HepG2 (cell line): ENCODE data around the gene MIGA2. TPM values are rescaled to one million over a fixed set of nuclear protein-coding genes. Genes with fewer than 3 reads are reported as not detected.

ENCODE experiments used
- ARID3A ChIP-seq: IDR thresholded peaks from 2 replicates; pipeline ENCODE4 v1.6.1; 2012; ENCODE audit warnings: low read depth, low read length, improper control_type of control experiment
- ARNT2 ChIP-seq: sonication (generic); formaldehyde crosslinking; IDR thresholded peaks from 2 replicates; pipeline ENCODE4 v1.8.0; 2022; ENCODE audit warnings: mild to moderate bottlenecking, low read depth, missing genetic modification reagents, moderate library complexity
- HNRNPK ChIP-seq: fragments of 200-400 bp; formaldehyde crosslinking; IDR thresholded peaks from 2 replicates; pipeline ENCODE4 v1.6.1; 2018; ENCODE audit warnings: low read length, low read depth, moderate library complexity, mild to moderate bottlenecking; ENCODE audit not compliant: poor library complexity, severe bottlenecking
- HOXD1 ChIP-seq: sonication (generic); formaldehyde crosslinking; IDR thresholded peaks from 2 replicates; pipeline ENCODE4 v1.5.0; 2020; ENCODE audit warnings: missing genetic modification reagents
- KDM2A ChIP-seq: sonication (generic); formaldehyde crosslinking; IDR thresholded peaks from 2 replicates; pipeline ENCODE4 v1.4.0; 2020; ENCODE audit warnings: low read depth, missing genetic modification reagents, borderline replicate concordance
- KLF13 ChIP-seq: sonication (generic); formaldehyde crosslinking; IDR thresholded peaks from 2 replicates; pipeline ENCODE4 v1.4.0; 2020; ENCODE audit warnings: mild to moderate bottlenecking, missing genetic modification reagents
- MAX ChIP-seq: IDR thresholded peaks from 2 replicates; pipeline ENCODE4 v1.6.1; 2012; ENCODE audit warnings: inconsistent platforms
- PITX1 ChIP-seq: sonication (generic); formaldehyde crosslinking; IDR thresholded peaks from 2 replicates; pipeline ENCODE4 v1.5.1; 2020; ENCODE audit warnings: mild to moderate bottlenecking, missing genetic modification reagents
- RARG ChIP-seq: sonication (generic); formaldehyde crosslinking; IDR thresholded peaks from 2 replicates; pipeline ENCODE4 v1.4.0; 2020; ENCODE audit warnings: low read depth, mild to moderate bottlenecking, missing genetic modification reagents
- RXRB ChIP-seq: IDR thresholded peaks from 2 replicates; pipeline ENCODE4 v1.6.1; 2016; ENCODE audit warnings: borderline replicate concordance, missing genetic modification reagents, missing compliant biosample characterization
- SP5 ChIP-seq: IDR thresholded peaks from 2 replicates; pipeline ENCODE4 v1.6.1; 2016; ENCODE audit warnings: low read depth, borderline replicate concordance
- TCF7 ChIP-seq: sonication (generic); IDR thresholded peaks from 2 replicates; pipeline ENCODE4 v1.6.1; 2016; ENCODE audit warnings: antibody characterized with exemption, low read depth
- ZBTB44 ChIP-seq: sonication (generic); formaldehyde crosslinking; IDR thresholded peaks from 2 replicates; pipeline ENCODE4 v1.4.0; 2020; ENCODE audit warnings: missing genetic modification reagents
- ZMYM4 ChIP-seq: sonication (generic); formaldehyde crosslinking; IDR thresholded peaks from 2 replicates; pipeline ENCODE4 v1.8.1; 2023; ENCODE audit warnings: mild to moderate bottlenecking, missing genetic modification reagents
- ZNF205 ChIP-seq: IDR thresholded peaks from 2 replicates; pipeline ENCODE4 v1.6.1; 2018; ENCODE audit warnings: missing biosample characterization, missing genetic modification reagents
- ZNF234 ChIP-seq: sonication (generic); formaldehyde crosslinking; conservative IDR thresholded peaks from 2 replicates; pipeline ENCODE4 v1.5.1; 2020; ENCODE audit warnings: mild to moderate bottlenecking, missing genetic modification reagents
- ZNF263 ChIP-seq: sonication (generic); formaldehyde crosslinking; IDR thresholded peaks from 2 replicates; pipeline ENCODE4 v1.4.0; 2020; ENCODE audit warnings: missing genetic modification reagents
- ZNF282 ChIP-seq: fragments of 450-650 bp; IDR thresholded peaks from 2 replicates; pipeline ENCODE4 v1.6.1; 2018; ENCODE audit not compliant: partially characterized antibody
- ZNF33B ChIP-seq: sonication (generic); formaldehyde crosslinking; IDR thresholded peaks from 2 replicates; pipeline ENCODE4 v1.5.1; 2020; ENCODE audit warnings: mild to moderate bottlenecking, missing genetic modification reagents
- ZNF354B ChIP-seq: sonication (generic); formaldehyde crosslinking; IDR thresholded peaks from 2 replicates; pipeline ENCODE4 v1.8.0; 2022; ENCODE audit warnings: mild to moderate bottlenecking, missing genetic modification reagents
- ZNF451 ChIP-seq: sonication (generic); formaldehyde crosslinking; IDR thresholded peaks from 2 replicates; pipeline ENCODE4 v1.5.0; 2020; ENCODE audit warnings: mild to moderate bottlenecking, missing genetic modification reagents
- ZNF619 ChIP-seq: sonication (generic); formaldehyde crosslinking; IDR thresholded peaks from 2 replicates; pipeline ENCODE4 v1.4.0; 2020; ENCODE audit warnings: mild to moderate bottlenecking, missing genetic modification reagents
- ZNF710 ChIP-seq: sonication (generic); formaldehyde crosslinking; IDR thresholded peaks from 2 replicates; pipeline ENCODE4 v1.5.0; 2020; ENCODE audit warnings: mild to moderate bottlenecking, missing genetic modification reagents, borderline replicate concordance
- ZNF747 ChIP-seq: sonication (generic); formaldehyde crosslinking; IDR thresholded peaks from 2 replicates; pipeline ENCODE4 v1.8.1; 2023; ENCODE audit warnings: missing genetic modification reagents, mild to moderate bottlenecking, borderline replicate concordance
- ZNF776 ChIP-seq: sonication (generic); formaldehyde crosslinking; IDR thresholded peaks from 2 replicates; pipeline ENCODE4 v1.4.0; 2020; ENCODE audit warnings: mild to moderate bottlenecking, missing genetic modification reagents
- ZNF777 ChIP-seq: sonication (generic); formaldehyde crosslinking; IDR thresholded peaks from 2 replicates; pipeline ENCODE4 v1.4.0; 2020; ENCODE audit warnings: missing genetic modification reagents
- polyA plus RNA-seq, 8 experiments: library from polyadenylated mRNA; depleted of rRNA in 3 of 8; stranded (reverse) in 7 of 8; unstranded in 1 of 8; fragments of >200 nt; fragmentation: Illumina TruSeq in 4 of 8; extraction: Trizol in 4 of 8; gene quantifications; 2 replicates each; pipeline versions ENCODE4 v1.2.1 to v1.2.3, GENCODE V29; 2011 to 2016; ENCODE audit warnings: low read depth in 4 of 8, missing spikeins in 1 of 8, mixed read lengths in 1 of 8; ENCODE audit not compliant: insufficient read depth in 1 of 8
- total RNA-seq, 5 experiments: library from RNA; depleted of rRNA; stranded (reverse); fragments of >200 nt; fragmentation: Illumina TruSeq; extraction: Trizol; gene quantifications; 2 replicates each; pipeline ENCODE4 v1.2.3, GENCODE V29; 2016; ENCODE audit warnings: low read depth in 1 of 5

The MIGA2 gene
- total and polyA plus RNA-seq, 2 of the 13 experiments (the other 11 are each of a cell fraction or from before 2014, with no cell fraction given) = 10.8 to 17.1 TPM

- TF ChIP-seq ZNF710 (CRISPR knock-in tag) (peak; percentile 54; the same call in 1 of the 2 replicates), PITX1 (peak; percentile 21; the same call in 1 of the 2 replicates), ZNF451 (CRISPR knock-in tag) (peak; percentile 33; the same call in 1 of the 2 replicates), ZNF777 (peak; percentile 88), HNRNPK (no peak), ZMYM4 (peak; percentile 95), ZNF282 (no peak), ARNT2 (peak; percentile 76), ZNF234 (CRISPR knock-in tag) (no peak), HOXD1 (CRISPR knock-in tag) (peak; percentile 20), ZNF33B (CRISPR knock-in tag) (0 out of 2 replicates have a peak, but pooled peaks have one; percentile 23), ZBTB44 (CRISPR knock-in tag) (no peak), ZNF619 (peak; percentile 74; the same call in 1 of the 2 replicates), RXRB (CRISPR knock-in tag) (peak; percentile 9; the same call in 1 of the 2 replicates), KLF13 (CRISPR knock-in tag) (no peak), ZNF205 (peak; percentile 64), ZNF354B (CRISPR knock-in tag) (no peak), RARG (CRISPR knock-in tag) (no peak), ARID3A (no peak), ZNF776 (peak; percentile 82), KDM2A (CRISPR knock-in tag) (peak; percentile 51; the same call in 1 of the 2 replicates), MAX (peak; percentile 30; the same call in 1 of the 2 replicates), ZNF263 (0 out of 2 replicates have a peak, but pooled peaks have one; percentile 72), TCF7 (no peak), ZNF747 (no peak), SP5 (CRISPR knock-in tag) (peak; percentile 18; the same call in 1 of the 2 replicates)
Observed at GRCh38 chr9:129109952-129110739, 73.7 kb downstream of the MIGA2 start (continued).
